HEK293 (cell line): Measurements from ENCODE around the gene NEMP2.

Experiments
- MYNN ChIP-seq: fragments of 450-650 bp; formaldehyde crosslinking; IDR thresholded peaks from 2 replicates; pipeline ENCODE4 v1.5.1; 2016; ENCODE audit warnings: missing biosample characterization, missing genetic modification characterization, borderline replicate concordance
- SALL2 ChIP-seq: fragments of 450-650 bp; formaldehyde crosslinking; IDR thresholded peaks from 2 replicates; pipeline ENCODE4 v1.5.0; 2017; ENCODE audit warnings: missing biosample characterization, mild to moderate bottlenecking, missing genetic modification characterization, borderline replicate concordance
- SETDB1 ChIP-seq: IDR thresholded peaks from one replicate; pipeline ENCODE4 v1.6.1; 2017; ENCODE audit warnings: mild to moderate bottlenecking, low read length, moderate library complexity, mixed read lengths; ENCODE audit not compliant: insufficient read length
- YY1 ChIP-seq: fragments of 450-650 bp; formaldehyde crosslinking; IDR thresholded peaks from 2 replicates; pipeline ENCODE4 v1.5.1; 2018; ENCODE audit warnings: missing biosample characterization, missing genetic modification characterization
- ZBTB1 ChIP-seq: fragments of 450-650 bp; formaldehyde crosslinking; IDR thresholded peaks from 2 replicates; pipeline ENCODE4 v1.5.1; 2016; ENCODE audit warnings: missing biosample characterization, missing genetic modification characterization
- ZBTB17 ChIP-seq: fragments of 450-650 bp; formaldehyde crosslinking; IDR thresholded peaks from 2 replicates; pipeline ENCODE4 v1.5.1; 2016; ENCODE audit warnings: missing biosample characterization, missing genetic modification characterization
- ZBTB21 ChIP-seq: fragments of 450-650 bp; formaldehyde crosslinking; IDR thresholded peaks from 2 replicates; pipeline ENCODE4 v1.5.1; 2017; ENCODE audit warnings: missing biosample characterization, missing genetic modification characterization
- ZBTB26 ChIP-seq: fragments of 450-650 bp; formaldehyde crosslinking; optimal IDR thresholded peaks from 2 replicates; pipeline ENCODE3; 2016; ENCODE audit warnings: missing biosample characterization, mild to moderate bottlenecking, missing genetic modification characterization
- ZNF24 ChIP-seq: fragments of 450-650 bp; formaldehyde crosslinking; IDR thresholded peaks from 2 replicates; pipeline ENCODE4 v1.5.1; 2016; ENCODE audit warnings: missing biosample characterization, missing genetic modification characterization
- ZNF501 ChIP-seq: fragments of 450-650 bp; formaldehyde crosslinking; IDR thresholded peaks from 2 replicates; pipeline ENCODE4 v1.5.1; 2016; ENCODE audit warnings: missing biosample characterization, missing genetic modification characterization
- ZNF510 ChIP-seq: fragments of 450-650 bp; formaldehyde crosslinking; IDR thresholded peaks from 2 replicates; pipeline ENCODE4 v1.5.1; 2018; ENCODE audit warnings: mild to moderate bottlenecking, missing genetic modification characterization, missing biosample characterization; ENCODE audit not compliant: insufficient replicate concordance
- ZNF560 ChIP-seq: fragments of 450-650 bp; formaldehyde crosslinking; IDR thresholded peaks from 2 replicates; pipeline ENCODE4 v1.5.1; 2017; ENCODE audit warnings: missing biosample characterization, missing genetic modification characterization, borderline replicate concordance
- TF ChIP-seq, protein P1 (sequence below): fragments of 450-650 bp; formaldehyde crosslinking; conservative IDR thresholded peaks from 2 replicates; pipeline ENCODE4 v1.5.1; 2016; ENCODE audit warnings: low read depth, missing biosample characterization, missing genetic modification characterization
- TF ChIP-seq, protein P2 (sequence below): fragments of 450-650 bp; formaldehyde crosslinking; IDR thresholded peaks from 2 replicates; pipeline ENCODE4 v1.5.1; 2016; ENCODE audit warnings: missing biosample characterization, missing genetic modification characterization

DNA sequence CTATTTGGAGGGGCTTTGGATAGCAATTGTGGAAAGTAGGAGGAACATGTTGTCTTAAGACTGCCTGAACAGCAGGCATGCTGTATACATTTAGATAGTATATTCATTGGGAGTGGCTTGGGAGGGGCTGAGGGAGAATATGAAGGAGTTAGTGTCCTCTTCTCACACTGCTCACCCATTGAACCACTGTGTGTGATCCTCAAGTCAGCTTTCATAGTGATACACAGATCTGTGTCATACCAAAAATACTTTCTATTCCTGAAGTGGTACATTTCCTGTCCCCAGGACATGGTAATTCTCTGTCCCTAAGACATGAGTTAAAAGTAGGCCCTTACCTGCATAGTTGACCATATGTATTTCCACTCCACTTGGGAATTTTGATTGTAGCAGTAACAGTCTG lies 9.6 kb downstream of the NEMP2 start:
- TF ChIP-seq ZBTB17 (no peak), ZNF24 (no peak), YY1 (tag by site-specific recombination) (no peak), ZNF510 (tag by site-specific recombination) (no peak), SETDB1 (no peak), SALL2 (no peak), ZNF501 (tag by site-specific recombination) (no peak), ZBTB26 (tag by site-specific recombination) (no peak), ZNF560 (tag by site-specific recombination) (no peak), ZBTB21 (tag by site-specific recombination) (no peak), MYNN (tag by site-specific recombination) (no peak), ZBTB1 (tag by site-specific recombination) (no peak)
- TF ChIP-seq, protein P1, sequence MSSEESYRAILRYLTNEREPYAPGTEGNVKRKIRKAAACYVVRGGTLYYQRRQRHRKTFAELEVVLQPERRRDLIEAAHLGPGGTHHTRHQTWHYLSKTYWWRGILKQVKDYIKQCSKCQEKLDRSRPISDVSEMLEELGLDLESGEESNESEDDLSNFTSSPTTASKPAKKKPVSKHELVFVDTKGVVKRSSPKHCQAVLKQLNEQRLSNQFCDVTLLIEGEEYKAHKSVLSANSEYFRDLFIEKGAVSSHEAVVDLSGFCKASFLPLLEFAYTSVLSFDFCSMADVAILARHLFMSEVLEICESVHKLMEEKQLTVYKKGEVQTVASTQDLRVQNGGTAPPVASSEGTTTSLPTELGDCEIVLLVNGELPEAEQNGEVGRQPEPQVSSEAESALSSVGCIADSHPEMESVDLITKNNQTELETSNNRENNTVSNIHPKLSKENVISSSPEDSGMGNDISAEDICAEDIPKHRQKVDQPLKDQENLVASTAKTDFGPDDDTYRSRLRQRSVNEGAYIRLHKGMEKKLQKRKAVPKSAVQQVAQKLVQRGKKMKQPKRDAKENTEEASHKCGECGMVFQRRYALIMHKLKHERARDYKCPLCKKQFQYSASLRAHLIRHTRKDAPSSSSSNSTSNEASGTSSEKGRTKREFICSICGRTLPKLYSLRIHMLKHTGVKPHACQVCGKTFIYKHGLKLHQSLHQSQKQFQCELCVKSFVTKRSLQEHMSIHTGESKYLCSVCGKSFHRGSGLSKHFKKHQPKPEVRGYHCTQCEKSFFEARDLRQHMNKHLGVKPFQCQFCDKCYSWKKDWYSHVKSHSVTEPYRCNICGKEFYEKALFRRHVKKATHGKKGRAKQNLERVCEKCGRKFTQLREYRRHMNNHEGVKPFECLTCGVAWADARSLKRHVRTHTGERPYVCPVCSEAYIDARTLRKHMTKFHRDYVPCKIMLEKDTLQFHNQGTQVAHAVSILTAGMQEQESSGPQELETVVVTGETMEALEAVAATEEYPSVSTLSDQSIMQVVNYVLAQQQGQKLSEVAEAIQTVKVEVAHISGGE (tag by site-specific recombination), result no peak
- TF ChIP-seq, protein P2, sequence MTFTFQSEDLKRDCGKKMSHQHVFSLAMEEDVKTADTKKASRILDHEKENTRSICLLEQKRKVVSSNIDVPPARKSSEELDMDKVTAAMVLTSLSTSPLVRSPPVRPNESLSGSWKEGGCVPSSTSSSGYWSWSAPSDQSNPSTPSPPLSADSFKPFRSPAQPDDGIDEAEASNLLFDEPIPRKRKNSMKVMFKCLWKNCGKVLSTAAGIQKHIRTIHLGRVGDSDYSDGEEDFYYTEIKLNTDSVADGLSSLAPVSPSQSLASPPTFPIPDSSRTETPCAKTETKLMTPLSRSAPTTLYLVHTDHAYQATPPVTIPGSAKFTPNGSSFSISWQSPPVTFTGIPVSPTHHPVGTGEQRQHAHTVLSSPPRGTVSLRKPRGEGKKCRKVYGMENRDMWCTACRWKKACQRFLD (tag by site-specific recombination), result no peak
